ENCODE measurements around the gene SREK1.
"Not testable (repeated sequence)": the region's sequence is repeated elsewhere in the genome, so short reads cannot be mapped to it uniquely, and the experiment has no call there.

SREK1 gene

DNA sequence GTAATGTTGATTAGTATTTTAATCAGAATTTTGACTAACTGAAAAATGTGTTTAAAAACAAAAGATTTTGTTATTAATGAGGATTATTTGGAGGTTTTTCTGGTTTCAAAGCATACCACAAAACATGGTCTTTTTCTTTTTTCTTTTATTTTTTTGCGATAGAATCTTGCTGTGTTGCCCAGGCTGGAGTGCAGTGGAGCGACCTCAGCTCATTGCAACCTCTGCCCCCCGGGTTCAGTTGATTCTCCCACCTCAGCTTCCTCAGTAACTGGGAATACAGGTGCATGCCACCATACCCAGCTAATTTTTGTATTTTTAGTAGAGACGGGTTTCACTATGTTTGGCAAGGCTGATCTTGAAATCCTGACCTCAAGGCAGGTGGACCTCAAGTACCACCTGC, 24.1 kb downstream of the SREK1 start:
- no peak for DNase-seq

DNA sequence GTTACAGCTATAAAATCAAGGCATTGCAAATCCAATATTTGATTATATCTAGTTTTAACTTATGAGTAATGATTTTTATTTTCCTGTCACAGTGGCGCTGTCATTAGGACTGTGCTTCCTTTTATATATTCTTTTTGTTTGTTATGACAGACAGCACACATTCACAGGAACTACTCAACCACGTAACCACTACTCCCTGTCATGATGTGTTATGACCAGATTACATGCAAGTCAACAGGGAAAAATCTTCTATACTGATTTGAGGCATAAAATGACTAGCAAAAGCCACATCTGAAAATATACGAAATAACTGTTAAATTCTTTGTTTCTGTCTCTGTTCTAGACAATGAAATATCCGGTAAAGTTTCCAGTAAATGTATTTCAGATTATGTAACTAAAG, 25.4 kb downstream of the SREK1 start:
- DNase-seq: no peak

DNA sequence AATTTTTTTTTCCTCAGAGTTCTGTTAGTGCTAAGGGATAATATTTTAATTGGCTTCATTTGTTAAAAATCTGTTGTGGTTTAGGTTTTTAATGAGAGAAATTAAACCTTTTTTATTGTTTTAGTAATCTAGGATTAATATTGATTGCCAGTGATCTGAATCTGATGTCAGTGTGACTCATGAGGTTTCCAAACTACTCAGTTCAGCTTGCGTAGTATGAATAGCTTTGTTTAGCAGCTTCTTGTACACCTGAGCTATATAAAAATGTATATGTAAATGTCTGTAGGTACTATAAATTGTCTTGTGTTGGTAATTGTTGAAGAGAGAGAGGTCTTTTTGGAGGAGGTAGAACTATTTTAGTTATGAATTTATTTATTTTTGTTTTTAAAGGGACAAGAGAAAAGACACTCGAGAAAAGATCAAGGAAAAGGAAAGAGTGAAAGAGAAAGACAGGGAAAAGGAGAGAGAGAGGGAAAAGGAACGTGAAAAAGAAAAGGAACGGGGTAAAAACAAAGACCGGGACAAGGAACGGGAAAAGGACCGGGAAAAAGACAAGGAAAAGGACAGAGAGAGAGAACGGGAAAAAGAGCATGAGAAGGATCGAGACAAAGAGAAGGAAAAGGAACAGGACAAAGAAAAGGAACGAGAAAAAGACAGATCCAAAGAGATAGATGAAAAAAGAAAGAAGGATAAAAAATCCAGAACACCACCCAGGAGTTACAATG, 26.3 kb downstream of the SREK1 start:
- DNase-seq: no peak

DNA sequence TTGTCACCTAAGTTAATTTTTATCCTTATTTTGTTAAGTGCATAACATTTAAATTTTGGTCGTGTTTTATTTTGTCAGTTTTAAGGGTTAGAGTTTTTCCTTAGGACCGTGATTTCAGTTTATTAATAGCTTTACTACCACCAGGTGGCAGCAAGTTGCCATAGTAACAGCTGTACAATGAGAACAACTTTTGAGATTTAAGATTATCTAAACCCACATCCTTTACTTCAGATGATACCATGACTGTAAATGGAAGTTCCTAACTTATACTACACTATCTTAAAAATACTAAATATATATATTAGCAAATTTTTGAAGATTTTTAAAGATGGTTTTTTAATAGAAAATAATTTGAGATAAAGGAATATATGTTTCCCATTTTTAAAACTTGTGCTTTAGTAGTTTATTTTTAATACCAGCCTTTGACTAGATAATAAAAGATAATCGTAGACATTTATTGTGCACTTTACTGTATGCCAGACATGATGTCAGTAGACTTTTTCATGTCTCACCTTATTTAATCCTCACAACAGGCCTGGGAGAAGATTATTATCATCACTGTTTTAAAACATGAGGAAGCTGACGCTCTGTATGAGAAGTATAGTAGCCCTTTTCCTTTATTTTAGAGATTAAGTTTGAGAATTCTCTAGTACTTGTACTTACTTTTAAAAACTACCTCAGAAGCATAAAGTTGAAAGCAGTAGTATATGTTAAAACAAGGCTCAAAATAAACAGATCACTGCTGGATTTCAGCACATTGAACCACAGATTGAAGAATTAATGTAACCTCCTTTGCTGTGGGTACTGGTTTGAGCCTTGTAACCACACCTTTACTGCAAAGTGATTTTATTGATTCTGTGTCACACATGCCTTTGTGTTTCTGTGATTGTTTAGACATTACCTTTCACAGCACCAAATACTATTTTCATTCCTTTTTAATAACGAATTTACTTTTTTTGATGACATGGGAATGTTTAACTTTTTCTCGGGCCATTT, 27.5 kb downstream of the SREK1 start:
- no peak for DNase-seq

DNA sequence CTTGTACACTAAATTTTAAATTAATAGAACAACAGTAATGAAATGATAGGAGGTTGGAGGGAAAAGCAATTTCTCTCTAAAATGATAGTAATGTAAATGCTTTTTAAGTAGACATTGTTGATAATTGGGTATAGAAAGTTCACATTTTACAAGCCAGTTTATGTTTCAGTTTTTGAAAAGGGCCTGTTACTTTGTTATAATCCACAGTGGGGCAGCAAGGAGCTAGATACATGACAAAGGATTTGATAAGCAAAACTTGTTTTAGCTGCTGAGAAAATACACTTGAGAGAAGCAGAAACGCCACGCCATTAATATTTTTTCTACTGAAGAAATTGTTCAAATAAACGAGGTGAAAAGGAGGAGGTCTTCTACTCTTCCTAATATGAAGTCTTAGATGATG, 30.2 kb downstream of the SREK1 start:
- DNase-seq: no peak

DNA sequence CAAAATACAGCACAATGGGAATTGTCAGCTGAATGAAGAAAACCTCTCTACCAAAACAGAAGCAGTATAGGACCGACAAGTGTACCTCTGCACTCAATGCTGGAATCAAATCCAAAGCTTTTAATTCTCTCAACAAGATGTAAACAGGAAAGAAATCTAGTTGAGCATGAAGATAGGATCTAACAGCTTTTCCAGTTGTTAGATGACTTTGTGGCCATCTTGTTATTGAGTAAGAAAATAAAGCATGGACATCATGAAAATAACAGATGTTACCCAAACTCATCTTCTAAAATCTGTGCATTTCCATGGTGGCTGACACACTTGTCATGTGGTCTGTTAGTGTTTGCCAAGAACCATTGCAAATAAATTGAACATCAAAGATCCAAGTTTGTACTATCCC, 34.7 kb downstream of the SREK1 start:
- DNase-seq: no peak

DNA sequence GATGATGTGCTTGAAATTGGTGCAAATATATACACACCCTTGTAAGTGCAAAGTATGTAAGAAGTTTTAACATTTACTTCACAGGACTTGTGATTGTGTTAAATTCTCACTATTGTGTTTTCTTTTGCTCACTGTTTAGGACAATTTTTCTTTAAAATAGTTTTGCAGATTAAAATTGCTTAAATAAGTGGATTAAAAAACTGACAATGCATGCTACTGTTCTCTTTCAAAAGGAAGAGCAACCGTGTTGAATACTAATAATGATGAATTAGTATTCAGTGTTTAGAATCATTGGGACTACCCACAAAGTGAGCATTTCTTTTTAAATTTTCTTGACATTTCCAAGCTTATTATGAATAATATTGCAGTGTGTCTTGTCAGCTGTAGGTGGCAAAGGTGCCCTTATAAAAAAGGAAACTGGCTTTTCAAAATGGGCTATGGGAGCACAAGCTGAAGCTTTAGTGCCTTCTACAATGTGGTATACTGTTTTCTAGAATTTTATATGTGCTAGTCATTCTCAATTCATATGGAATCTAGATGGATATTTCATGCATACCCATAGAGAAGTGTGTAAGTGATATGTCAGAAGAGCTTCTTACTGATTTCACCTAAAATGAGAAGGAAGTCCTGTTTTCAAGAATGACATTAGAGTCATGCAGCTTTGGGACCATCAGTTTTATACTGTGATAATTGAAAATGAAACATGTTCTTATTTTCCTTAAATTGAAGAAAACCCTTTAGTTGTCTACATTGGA, 35.4 kb downstream of the SREK1 start:
- DNase-seq: no peak

DNA sequence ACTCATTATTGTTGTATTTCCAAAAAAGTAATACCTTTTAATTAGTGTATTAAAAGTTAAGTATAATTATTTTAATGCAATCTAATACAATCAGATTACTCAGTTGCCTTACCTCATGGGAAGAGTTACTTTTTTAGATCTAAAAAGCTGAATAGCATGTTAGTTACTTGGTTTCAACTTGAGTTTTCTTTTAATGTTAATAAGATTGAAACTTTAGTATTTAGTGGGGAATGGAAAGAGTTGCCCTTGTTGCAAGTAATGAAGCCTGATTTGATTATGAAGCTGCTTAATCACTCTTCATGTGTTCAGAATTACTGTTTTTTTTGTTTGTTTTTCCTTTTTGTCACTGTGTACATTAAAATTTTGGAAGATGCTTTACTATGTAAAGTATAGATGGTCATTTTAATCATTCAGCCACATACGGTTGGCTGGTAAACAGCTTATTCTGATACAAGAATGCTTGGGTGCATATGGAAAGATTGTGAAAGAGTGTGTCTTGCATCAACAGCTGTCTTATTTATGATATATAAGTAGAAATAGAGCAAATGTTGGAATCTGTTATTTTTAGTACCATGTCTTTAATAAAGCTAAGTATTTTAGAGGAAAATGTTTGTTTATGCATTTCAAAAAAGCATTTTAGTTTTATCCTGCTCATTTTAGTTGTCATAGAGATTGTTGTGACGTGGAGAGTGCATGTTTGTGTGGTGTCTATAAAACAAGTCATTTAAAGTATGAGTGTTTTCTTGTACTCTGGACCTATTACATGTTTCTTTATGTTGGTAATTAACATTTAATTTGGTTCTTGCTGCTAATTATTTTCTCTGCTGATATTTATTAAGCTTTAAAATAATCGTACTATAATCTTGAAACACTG, 36.4 kb downstream of the SREK1 start:
- no peak for DNase-seq

DNA sequence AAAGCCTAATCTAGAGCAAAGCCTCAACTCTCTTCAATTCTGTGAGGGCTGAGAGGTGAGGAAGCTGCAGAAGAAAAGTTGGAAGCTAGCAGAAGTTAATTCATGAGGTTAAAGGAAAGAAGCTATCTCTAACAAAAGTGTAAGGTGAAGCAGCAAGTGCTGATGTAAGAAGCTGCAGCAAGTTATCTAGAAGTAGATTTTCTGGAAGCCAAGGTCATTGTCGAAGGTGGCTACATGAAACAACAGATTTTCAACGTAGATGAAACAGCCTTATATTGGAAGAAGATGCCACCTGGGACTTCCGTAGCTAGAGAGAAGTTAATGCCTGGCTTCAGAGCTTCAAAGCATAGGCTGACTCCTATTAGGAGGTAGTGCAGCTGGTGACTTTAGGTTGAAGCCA, 42.0 kb downstream of the SREK1 start:
- DNase-seq: no peak

DNA sequence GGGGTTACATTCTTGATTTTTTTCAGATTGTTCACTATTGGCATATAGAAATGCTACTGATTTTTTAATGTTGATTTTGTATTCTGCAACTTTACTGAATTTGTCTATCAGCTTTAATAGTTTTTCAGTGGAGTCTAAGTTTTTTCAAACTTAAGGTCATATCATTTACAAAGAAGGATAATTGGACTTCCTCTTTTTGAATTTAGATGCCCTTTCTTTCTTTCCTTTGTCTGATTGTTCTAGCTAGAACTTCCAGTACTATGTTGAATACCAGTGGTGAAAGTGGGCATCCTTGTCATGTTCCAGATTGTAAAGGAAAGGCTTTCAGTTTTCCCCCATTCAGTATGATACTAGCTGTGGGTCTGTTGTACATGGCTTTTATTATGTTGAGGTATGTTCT, 49.3 kb downstream of the SREK1 start:
- no peak for DNase-seq

DNA sequence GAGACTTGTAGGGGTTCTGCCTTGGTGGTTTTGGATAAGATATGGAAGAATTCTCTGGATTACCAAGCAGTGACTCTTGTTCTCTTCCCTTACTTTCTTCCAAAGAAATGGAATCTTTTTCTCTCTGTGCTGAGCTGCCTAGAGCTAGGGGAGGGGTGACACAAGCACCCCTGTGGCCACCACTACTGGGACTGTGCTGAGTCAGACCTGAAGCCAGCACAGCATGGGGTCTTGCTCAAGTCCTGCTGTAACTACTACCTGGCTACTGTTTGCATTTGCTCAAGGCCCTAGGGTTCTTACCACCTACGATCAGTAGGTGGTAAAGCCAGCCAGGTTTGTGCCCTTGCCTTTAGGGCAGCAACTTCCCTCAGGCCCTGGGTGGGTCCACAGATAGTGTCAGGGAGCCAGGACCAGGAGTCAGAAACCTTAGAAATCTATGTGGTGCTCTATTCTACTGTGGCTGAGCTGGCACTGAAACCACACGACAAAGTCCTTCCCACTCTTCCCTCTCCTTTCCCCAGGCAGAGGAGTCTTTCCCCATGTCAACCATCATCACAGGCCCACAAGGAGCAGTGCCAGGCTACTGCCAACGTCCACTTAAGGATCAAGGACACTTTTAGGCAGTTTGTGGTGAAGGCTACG, 53.8 kb downstream of the SREK1 start:
- DNase-seq: no peak

DNA sequence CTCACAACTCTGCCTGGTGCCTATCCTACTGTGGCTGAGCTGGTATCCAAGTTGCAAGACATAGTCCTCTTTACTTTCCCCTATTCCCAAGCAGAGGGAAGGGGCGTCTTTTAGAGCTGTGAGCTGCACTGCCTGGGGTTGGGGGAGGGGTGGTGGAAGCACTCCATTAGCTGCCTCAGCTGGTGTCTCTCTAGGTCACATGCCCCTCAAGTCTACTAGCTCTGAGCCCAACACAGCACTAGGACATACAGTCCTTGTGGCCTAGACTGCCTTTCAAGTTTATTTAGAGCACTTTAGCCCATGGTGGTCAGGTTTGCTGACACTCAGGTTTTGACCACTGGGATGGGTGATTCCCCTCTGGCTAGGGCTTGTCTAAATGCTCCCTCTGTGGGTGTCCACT, 54.7 kb downstream of the SREK1 start:
- DNase-seq: no peak

DNA sequence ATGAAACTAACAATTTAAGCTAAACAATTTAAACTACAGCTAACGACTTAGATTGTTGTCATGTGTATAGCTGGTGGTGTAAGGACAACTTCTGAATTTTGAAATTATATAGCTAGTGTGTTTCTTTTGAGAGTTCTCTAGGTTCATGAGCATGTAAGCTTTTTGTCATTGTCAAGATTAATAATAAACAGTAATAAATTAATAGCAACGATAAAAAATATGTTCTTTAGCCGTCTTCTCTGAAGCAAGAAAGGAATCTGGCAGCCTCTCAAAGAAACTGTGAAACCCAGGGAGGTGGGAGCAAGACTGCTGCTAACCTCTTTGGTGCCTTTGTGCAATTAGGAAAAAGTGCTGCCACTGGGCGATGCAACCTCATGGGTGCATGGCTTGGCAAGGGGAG, 59.4 kb downstream of the SREK1 start:
- no peak for DNase-seq

DNA sequence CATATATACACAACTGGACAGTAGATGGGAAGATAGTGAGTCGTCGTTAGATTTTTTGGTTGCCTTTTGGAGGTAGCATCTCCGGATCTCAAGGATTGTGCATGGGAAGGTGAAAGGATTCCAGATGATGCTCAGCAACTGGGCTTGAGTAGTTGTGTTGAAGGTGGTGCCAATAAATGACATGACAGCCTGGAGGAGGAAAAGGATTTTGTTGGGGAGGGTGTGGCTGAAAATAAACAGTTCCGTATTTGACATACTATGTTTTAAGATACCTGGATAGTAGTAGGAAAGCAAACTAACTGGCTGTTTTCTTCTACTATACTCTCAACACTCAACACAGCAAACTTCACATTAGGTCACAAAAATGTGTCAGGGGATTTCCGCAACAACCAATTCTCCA, 62.4 kb downstream of the SREK1 start:
- DNase-seq: no peak

DNA sequence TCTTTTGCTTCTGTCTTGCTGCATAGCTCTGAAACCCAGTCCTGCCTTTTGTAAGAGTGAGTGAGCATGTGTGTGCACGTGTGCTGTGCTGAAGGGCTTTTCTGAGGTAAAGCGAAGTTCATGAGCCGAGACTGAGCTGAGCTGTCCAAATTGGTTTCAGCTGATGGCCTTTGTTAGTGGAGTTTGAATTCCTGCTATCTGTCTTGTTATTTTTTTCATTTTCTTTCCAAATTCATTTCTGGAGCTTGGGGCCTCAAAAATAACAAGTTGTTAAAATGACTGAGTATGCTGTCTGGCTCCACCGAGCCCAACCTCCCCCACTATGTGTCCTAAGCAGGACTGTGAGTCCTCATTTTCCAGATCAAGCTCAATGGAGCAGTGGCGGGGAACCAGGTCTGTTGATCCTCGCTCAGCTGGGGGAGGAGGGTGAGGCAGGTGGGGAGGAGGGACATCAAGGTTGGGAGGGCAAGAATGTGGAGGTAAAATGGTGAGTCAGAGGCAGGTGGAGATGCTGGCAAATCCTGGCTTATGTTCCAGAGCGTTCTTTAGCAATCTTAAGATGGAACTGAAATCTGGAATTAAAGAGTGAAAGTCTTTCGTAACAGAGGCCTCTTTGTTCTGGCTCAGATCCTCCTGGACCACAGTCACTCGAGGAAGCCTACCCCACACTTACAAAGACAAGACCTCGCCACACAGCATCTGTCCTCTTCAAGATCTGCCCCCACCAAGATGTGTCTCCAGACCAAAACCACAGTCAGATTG, 63.9 kb downstream of the SREK1 start:
- DNase-seq: no peak

DNA sequence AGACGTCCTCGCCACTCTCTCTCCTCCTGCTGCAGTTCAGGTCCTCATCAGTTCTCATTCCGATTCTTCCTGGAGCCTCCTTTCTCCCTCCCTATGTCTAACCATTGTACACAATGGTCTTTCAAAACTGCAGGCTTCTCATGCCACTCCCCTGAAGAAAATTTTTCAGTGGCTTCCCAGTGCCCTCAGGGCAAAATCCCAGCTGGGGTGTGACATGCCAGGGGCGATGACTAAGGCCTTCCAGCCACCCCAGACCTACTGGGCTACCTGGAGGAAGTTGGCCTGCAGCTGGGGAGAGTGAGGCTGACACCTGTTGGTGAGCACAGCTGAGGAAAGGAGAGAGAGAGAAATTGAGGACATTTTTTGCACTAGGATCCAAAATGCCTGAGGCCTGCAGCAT, 65.2 kb downstream of the SREK1 start:
- no peak for DNase-seq

DNA sequence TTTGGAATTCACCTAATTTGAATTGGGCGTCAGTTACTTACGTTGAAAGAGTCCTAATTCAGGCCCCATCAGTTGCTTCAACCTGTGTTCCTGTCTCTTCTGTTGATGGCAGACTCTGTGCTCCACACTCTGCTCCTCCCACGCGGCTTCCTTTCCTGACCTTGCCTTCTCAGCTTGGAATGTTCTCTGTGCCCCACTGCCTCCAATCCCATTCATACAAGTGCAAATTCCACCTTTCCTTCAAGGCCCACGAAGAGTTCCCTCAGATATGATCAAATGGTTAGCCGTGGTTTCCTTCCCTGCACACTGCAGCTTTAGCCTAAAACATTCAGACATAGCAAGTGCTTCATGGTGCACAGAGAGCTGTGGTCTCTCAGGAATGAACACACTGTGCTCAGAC, 65.7 kb downstream of the SREK1 start:
- no peak for DNase-seq

DNA sequence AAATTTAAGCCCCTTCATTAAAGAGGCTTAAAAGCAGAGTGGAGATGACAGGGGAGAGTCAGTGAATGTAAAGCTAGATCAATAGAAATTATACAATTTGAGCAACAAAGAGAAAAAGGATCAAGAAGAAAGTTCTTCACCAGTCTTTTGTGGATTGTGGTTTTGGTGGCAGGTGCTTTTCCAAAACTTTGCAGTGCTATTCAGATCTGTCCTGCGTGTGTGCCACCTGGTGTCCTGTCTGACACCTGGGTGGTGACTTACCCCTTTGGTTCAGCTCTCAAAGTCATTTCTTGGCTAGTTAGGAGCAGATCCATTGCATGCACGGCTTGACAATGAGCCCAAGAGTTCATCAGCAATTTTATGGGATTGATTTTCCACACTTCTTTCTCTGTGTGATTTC, 69.4 kb downstream of the SREK1 start:
- no peak for DNase-seq

DNA sequence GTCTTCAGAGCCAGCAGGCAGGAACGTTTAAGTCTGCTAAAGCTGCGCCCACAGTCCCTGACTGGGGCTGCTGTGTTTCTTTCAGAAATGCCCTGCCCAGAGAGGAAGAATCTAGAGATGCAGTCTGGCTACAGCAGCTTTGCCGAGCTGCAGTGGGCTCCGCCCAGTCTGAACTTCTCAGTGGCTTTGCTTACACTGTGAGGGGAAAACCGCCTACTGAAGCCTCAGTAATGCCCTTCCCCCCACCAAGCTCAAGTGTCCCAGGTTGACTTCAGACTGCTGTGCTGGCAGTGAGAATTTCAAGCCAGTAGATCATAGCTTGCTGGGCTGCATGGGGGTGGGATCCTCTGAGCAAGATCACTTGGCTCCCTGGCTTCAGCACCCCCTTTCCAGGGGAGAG, 78.4 kb downstream of the SREK1 start:
- DNase-seq: no peak

DNA sequence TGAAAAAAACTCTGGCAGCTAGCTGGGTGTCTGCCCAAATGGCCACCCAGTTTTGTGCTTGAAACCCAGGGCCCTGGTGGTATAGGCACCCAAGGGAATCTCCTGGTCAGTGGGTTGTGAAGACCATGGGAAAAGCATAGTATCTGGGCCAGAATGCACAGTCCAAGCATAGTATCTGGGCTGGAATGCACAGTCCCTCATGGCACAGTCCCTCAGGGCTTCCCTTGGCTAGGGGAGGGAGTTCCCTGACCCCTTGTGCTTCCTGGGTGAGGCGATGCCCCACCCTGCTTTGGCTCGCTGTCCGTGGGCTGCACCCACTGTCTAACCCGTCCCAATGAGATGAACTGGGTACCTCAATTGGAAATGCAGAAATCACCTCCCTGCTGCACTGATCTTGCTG, 78.8 kb downstream of the SREK1 start:
- not testable (repeated sequence) for DNase-seq

DNA sequence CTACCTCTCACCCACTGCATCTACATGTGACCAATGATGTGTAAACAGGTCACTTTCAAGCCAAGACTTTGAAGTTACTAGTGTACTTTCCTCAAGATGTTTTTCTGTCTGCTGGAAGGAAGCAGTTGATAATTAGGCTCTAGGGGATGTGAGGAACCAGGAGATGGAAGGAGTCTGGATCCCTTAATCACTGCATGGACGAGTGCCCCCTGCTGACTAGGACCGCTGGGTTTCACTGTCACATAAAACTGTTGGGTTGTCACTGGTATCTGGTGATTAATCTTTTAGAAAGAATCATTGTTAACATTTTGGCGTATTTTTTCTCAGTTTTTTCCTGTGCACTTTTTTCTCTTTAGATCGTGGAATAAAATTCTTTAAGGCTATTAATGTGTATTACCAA, 79.5 kb downstream of the SREK1 start:
- DNase-seq: no peak

Data from NCI-H187 (cell line).